ENCODE data around the gene LBHD2.

GRCh38 chr14:103129301-103130016 lies 45.4 kb downstream of the LBHD2 start:
- TF ChIP-seq EZH2phosphoT487 (IDR thresholded peaks at IDR 0.05; ENCODE audit: low read depth): no peak
- TF ChIP-seq CTCF (IDR thresholded peaks at IDR 0.05; ENCODE audit: low read depth, low read length): no peak

Measured in OCI-LY3 (cell line).